Skeletal muscle tissue (tissue), 4 donors: Measurements from ENCODE around the gene LTB. TPM values are rescaled to one million over a fixed set of nuclear protein-coding genes. Genes with fewer than 3 reads are reported as not detected.

ENCODE experiments used
- H3K27ac ChIP-seq: one replicate; pipeline ENCODE4 v1.7.0; 2013; ENCODE audit warnings: mild to moderate bottlenecking, low read depth, low read length, inconsistent platforms
- H3K27me3 ChIP-seq, 3 donors: one replicate each; pipeline ENCODE4 v1.7.0; 2013; ENCODE audit warnings: low read length in 3 of 3; ENCODE audit not compliant: control insufficient read depth in 3 of 3, insufficient read depth in 3 of 3
- H3K36me3 ChIP-seq, 3 donors: one replicate each; pipeline ENCODE4 v1.7.0; 2013; ENCODE audit warnings: low read length in 3 of 3; ENCODE audit not compliant: control insufficient read depth in 3 of 3, insufficient read depth in 3 of 3
- H3K4me1 ChIP-seq, 3 donors: one replicate each; pipeline ENCODE4 v1.7.0; 2013; ENCODE audit warnings: low read length in 3 of 3, mild to moderate bottlenecking in 3 of 3; ENCODE audit not compliant: control insufficient read depth in 3 of 3, insufficient read depth in 3 of 3
- H3K4me3 ChIP-seq, 3 donors: one replicate each; pipeline ENCODE4 v1.7.0; 2013; ENCODE audit warnings: low read length in 3 of 3
- H3K9ac ChIP-seq, 3 donors: one replicate each; pipeline ENCODE4 v1.7.0; 2013; ENCODE audit warnings: low read length in 3 of 3, mild to moderate bottlenecking in 3 of 3, moderate library complexity in 2 of 3, low read depth in 1 of 3
- H3K9me3 ChIP-seq, 3 donors: one replicate each; pipeline ENCODE4 v1.7.0; 2013; ENCODE audit warnings: low read length in 3 of 3; ENCODE audit not compliant: control insufficient read depth in 3 of 3
- total RNA-seq: library from RNA; depleted of rRNA; stranded (reverse); fragments of >200 nt; gene quantifications from one replicate; pipeline ENCODE4 v1.2.3, GENCODE V29; 2014
- donor health status: Osteomylitis.

The LTB gene
- total RNA-seq, 1 donor from 2014 or later: 2.1 TPM

GRCh38 chr6:31621320-31621939 is 39.2 kb upstream of the LTB start:
- peak overlapping the region; percentile 70 to 94 (median 79) for H3K4me3 ChIP-seq
- peak overlapping the region; percentile 94 for H3K27ac ChIP-seq
- H3K9ac ChIP-seq: peak overlapping the region; percentile 95 to 97 (median 96)
- H3K27me3 ChIP-seq: no peaks in the 10 kb centered on the region
- H3K36me3 ChIP-seq: peaks cover 31 to 40% (median 31%) of the 10 kb centered on the region in 3 donors
- H3K4me1 ChIP-seq: peaks cover 13 to 16% (median 14%) of the 10 kb centered on the region in 3 donors
- no peaks in the 10 kb centered on the region for H3K9me3 ChIP-seq

- H3K27me3 ChIP-seq: no peaks in the 10 kb centered on the region
These were observed 38.5 kb upstream of the LTB start, which contains the start of gene PRRC2A for GRCh38 chr6:31620586-31621319. TSS of gene PRRC2A (plus strand) at chr6:31620715. CDS start at chr6:31622790, 2,075 bp downstream.

GRCh38 chr6:31619805-31620585 is 37.8 kb upstream of the LTB start:
- Histone ChIP-seq H3K9ac (peak overlapping the region; percentile 89 to 90 (median 89)), H3K36me3 (peaks cover 17 to 26% (median 17%) of the 10 kb centered on the region in 3 donors), H3K9me3 (no peaks in the 10 kb centered on the region), H3K27me3 (no peaks in the 10 kb centered on the region), H3K4me3 (peak overlapping the region; percentile 82 to 86 (median 85)), H3K4me1 (peaks cover 13 to 16% (median 14%) of the 10 kb centered on the region in 3 donors), H3K27ac (peak overlapping the region; percentile 94)

More at GRCh38 chr6:31620586-31621319, 38.5 kb upstream of the LTB start, which contains the start of gene PRRC2A:
- H3K36me3 ChIP-seq: peaks cover 24 to 33% (median 24%) of the 10 kb centered on the region in 3 donors
- H3K27ac ChIP-seq: peak within 1 kb of the TSS; percentile 94
- peaks cover 13 to 16% (median 14%) of the 10 kb centered on the region in 3 donors for H3K4me1 ChIP-seq
- peak within 1 kb of the TSS; percentile 82 to 94 (median 86) for H3K4me3 ChIP-seq
- H3K9me3 ChIP-seq: no peaks in the 10 kb centered on the region
- peak within 1 kb of the TSS; percentile 95 to 97 (median 96) for H3K9ac ChIP-seq

- peaks cover 6 to 7% (median 7%) of the 10 kb centered on the region in 3 donors for H3K4me1 ChIP-seq
- H3K36me3 ChIP-seq: peaks cover 0 to under 1% (median 0%) of the 10 kb centered on the region in 3 donors
- H3K9ac ChIP-seq: no peak overlapping the region
- no peak overlapping the region for H3K4me3 ChIP-seq
- H3K27me3 ChIP-seq: no peaks in the 10 kb centered on the region
- H3K9me3 ChIP-seq: no peaks in the 10 kb centered on the region
- no peak overlapping the region for H3K27ac ChIP-seq
These were observed 34.8 kb upstream of the LTB start for GRCh38 chr6:31617010-31617409.

GRCh38 chr6:31615748-31616147 is 33.5 kb upstream of the LTB start:
- Histone ChIP-seq H3K9me3 (no peaks in the 10 kb centered on the region), H3K36me3 (no peaks in the 10 kb centered on the region), H3K4me3 (peak overlapping the region in 2 of 3 donors; percentile 6 to 43), H3K9ac (peak overlapping the region in 1 of 3 donors; percentile 33), H3K4me1 (peaks cover 0 to 3% (median 0%) of the 10 kb centered on the region in 3 donors), H3K27ac (no peak overlapping the region), H3K27me3 (no peaks in the 10 kb centered on the region)

- Histone ChIP-seq H3K9me3 (no peaks in the 10 kb centered on the region), H3K36me3 (no peaks in the 10 kb centered on the region), H3K27ac (no peak within 1 kb of the TSS), H3K9ac (peak within 1 kb of the TSS in 2 of 3 donors; percentile 20 to 33), H3K4me1 (peaks cover 0 to 3% (median 0%) of the 10 kb centered on the region in 3 donors), H3K27me3 (no peaks in the 10 kb centered on the region), H3K4me3 (peak within 1 kb of the TSS in 2 of 3 donors; percentile 6 to 43)
These were observed 32.7 kb upstream of the LTB start, which contains the start of gene AIF1 for GRCh38 chr6:31614684-31615578. TSS of gene AIF1 (plus strand) at chr6:31615234. CDS start at chr6:31615330, 96 bp downstream.

GRCh38 chr6:31614075-31614619 is 31.9 kb upstream of the LTB start:
- no peak overlapping the region for H3K27ac ChIP-seq
- no peak overlapping the region for H3K9ac ChIP-seq
- no peak overlapping the region for H3K4me3 ChIP-seq
- H3K9me3 ChIP-seq: no peaks in the 10 kb centered on the region
- H3K27me3 ChIP-seq: no peaks in the 10 kb centered on the region
- H3K4me1 ChIP-seq: no peaks in the 10 kb centered on the region
- no peaks in the 10 kb centered on the region for H3K36me3 ChIP-seq

GRCh38 chr6:31610968-31611367 is 28.7 kb upstream of the LTB start:
- Histone ChIP-seq H3K9ac (no peak overlapping the region), H3K9me3 (no peaks in the 10 kb centered on the region), H3K36me3 (no peaks in the 10 kb centered on the region), H3K27ac (no peak overlapping the region), H3K4me3 (no peak overlapping the region), H3K4me1 (no peaks in the 10 kb centered on the region), H3K27me3 (no peaks in the 10 kb centered on the region)
